Activated CD4-positive, alpha-beta T cell treated with anti-CD3 and anti-CD28 coated beads, Interleukin-2, amount 50 U/mL, for 16 hours (primary cell): ENCODE data around the gene ASB14.
A peak's percentile ranks its signal among the peaks of the same experiment; 100 is the strongest.
"Not testable (repeated sequence)": the region's sequence is repeated elsewhere in the genome, so short reads cannot be mapped to it uniquely, and the experiment has no call there.

Source experiments
- DNase-seq: peaks from one replicate; pipeline ENCODE4 v3.0.0-alpha.2; 2020

The ASB14 gene

GRCh38 chr3:57292159-57292896, at the start of gene ASB14:
ASB14 (minus strand) TSS chr3:57292685; CDS start chr3:57292033, 652 bp downstream.
- no peak for DNase-seq

GRCh38 chr3:57339071-57339642, 46.7 kb upstream of the ASB14 start:
- DNase-seq: not testable (repeated sequence)

- not testable (repeated sequence) for DNase-seq
Measured at GRCh38 chr3:57338272-57339070, 46.0 kb upstream of the ASB14 start.

- DNase-seq: no peak
Measured at GRCh38 chr3:57335283-57335938, 42.9 kb upstream of the ASB14 start.

GRCh38 chr3:57331078-57331610, 38.7 kb upstream of the ASB14 start:
- no peak for DNase-seq

- not testable (repeated sequence) for DNase-seq
Measured at GRCh38 chr3:57326498-57326897, 34.0 kb upstream of the ASB14 start.

- DNase-seq: no peak
Measured at GRCh38 chr3:57314204-57314603, 21.7 kb upstream of the ASB14 start.

GRCh38 chr3:57309769-57310360, 17.4 kb upstream of the ASB14 start:
- no peak for DNase-seq

- DNase-seq: not testable (repeated sequence)
Measured at GRCh38 chr3:57303520-57303919, 11.0 kb upstream of the ASB14 start.

- DNase-seq: peak; percentile 3
Measured at GRCh38 chr3:57298041-57298440, 5.6 kb upstream of the ASB14 start.

GRCh38 chr3:57292897-57293526, 527 bp upstream of the ASB14 start:
- DNase-seq: no peak

GRCh38 chr3:57288403-57288802, 4.1 kb downstream of the ASB14 start:
- DNase-seq: no peak

- DNase-seq: no peak
Measured at GRCh38 chr3:57287205-57287604, 5.3 kb downstream of the ASB14 start.

- no peak for DNase-seq
Measured at GRCh38 chr3:57283334-57283733, 9.2 kb downstream of the ASB14 start.

GRCh38 chr3:57281715-57282114, 10.8 kb downstream of the ASB14 start:
- peak; percentile 14 for DNase-seq

GRCh38 chr3:57279685-57280084, 12.8 kb downstream of the ASB14 start:
- no peak for DNase-seq

- no peak for DNase-seq
Measured at GRCh38 chr3:57278237-57278636, 14.2 kb downstream of the ASB14 start.

GRCh38 chr3:57275393-57275792, 17.1 kb downstream of the ASB14 start:
- no peak for DNase-seq

GRCh38 chr3:57274845-57275244, 17.6 kb downstream of the ASB14 start:
- DNase-seq: no peak

- DNase-seq: no peak
Measured at GRCh38 chr3:57268416-57268815, 24.1 kb downstream of the ASB14 start.

- DNase-seq: no peak
Measured at GRCh38 chr3:57261929-57262328, 30.6 kb downstream of the ASB14 start.

GRCh38 chr3:57261119-57261518, 31.4 kb downstream of the ASB14 start:
- no peak for DNase-seq
